Osteocyte (in vitro differentiated cells): Measurements from ENCODE around the gene STRN3. TPM values are rescaled to one million over a fixed set of nuclear protein-coding genes. Genes with fewer than 3 reads are reported as not detected.
"Not testable (repeated sequence)": the region's sequence is repeated elsewhere in the genome, so short reads cannot be mapped to it uniquely, and the experiment has no call there.

ENCODE experiments used
- DNase-seq: peaks from one replicate; pipeline ENCODE4 v3.0.0; 2021; ENCODE audit warnings: mixed read lengths; ENCODE audit not compliant: unreplicated experiment; ENCODE audit errors: extremely low spot score
- H3K27ac Mint-ChIP-seq: one replicate; pipeline ENCODE4 v1.8.0; 2021; ENCODE audit warnings: mild to moderate bottlenecking, mixed read lengths; ENCODE audit not compliant: unreplicated experiment
- H3K27me3 Mint-ChIP-seq: one replicate; pipeline ENCODE4 v1.8.0; 2021; ENCODE audit warnings: mixed read lengths; ENCODE audit not compliant: unreplicated experiment
- H3K36me3 Mint-ChIP-seq: one replicate; pipeline ENCODE4 v1.8.0; 2021; ENCODE audit warnings: mixed read lengths; ENCODE audit not compliant: unreplicated experiment
- H3K4me1 Mint-ChIP-seq: one replicate; pipeline ENCODE4 v1.8.0; 2021; ENCODE audit warnings: mixed read lengths; ENCODE audit not compliant: unreplicated experiment
- H3K4me3 Mint-ChIP-seq: one replicate; pipeline ENCODE4 v1.8.0; 2021; ENCODE audit warnings: mild to moderate bottlenecking, moderate library complexity, mixed read lengths; ENCODE audit not compliant: unreplicated experiment
- H3K9me3 Mint-ChIP-seq: one replicate; pipeline ENCODE4 v1.8.0; 2021; ENCODE audit warnings: mixed read lengths; ENCODE audit not compliant: unreplicated experiment
- CTCF ChIP-seq: fragments of 200-600 bp; sonication (generic); IDR thresholded peaks from 2 replicates; pipeline ENCODE4 v1.5.0; 2021; ENCODE audit warnings: antibody characterized with exemption, mild to moderate bottlenecking, moderate library complexity
- total RNA-seq: library from RNA; stranded (reverse); gene quantifications from 2 replicates; pipeline ENCODE4 v1.2.1, GENCODE V29; 2021

STRN3 gene
- total RNA-seq, 1 donor from 2014 or later: 38.7 TPM

- H3K9me3 Mint-ChIP-seq: no peaks in the 10 kb centered on the region
- DNase-seq: no peak
- H3K27ac Mint-ChIP-seq: no peak overlapping the region
- peaks cover 7% of the 10 kb centered on the region for H3K4me1 Mint-ChIP-seq
- no peak overlapping the region for H3K4me3 Mint-ChIP-seq
- H3K27me3 Mint-ChIP-seq: no peaks in the 10 kb centered on the region
- no peak for TF ChIP-seq CTCF
- peaks cover 8% of the 10 kb centered on the region for H3K36me3 Mint-ChIP-seq
Measured at GRCh38 chr14:31068235-31068634, 42.1 kb upstream of the STRN3 start.

GRCh38 chr14:31062908-31063307 lies 36.7 kb upstream of the STRN3 start:
- H3K27ac Mint-ChIP-seq, H3K36me3 Mint-ChIP-seq, H3K4me1 Mint-ChIP-seq, H3K4me3 Mint-ChIP-seq, H3K27me3 Mint-ChIP-seq, H3K9me3 Mint-ChIP-seq, DNase-seq: not testable (repeated sequence)

GRCh38 chr14:31060253-31060875 lies 34.2 kb upstream of the STRN3 start:
- no peak overlapping the region for H3K27ac Mint-ChIP-seq

GRCh38 chr14:31059152-31059924 lies 33.2 kb upstream of the STRN3 start:
- no peak for TF ChIP-seq CTCF
- Mint-ChIP-seq H3K36me3 (no peaks in the 10 kb centered on the region), H3K27me3 (no peaks in the 10 kb centered on the region), H3K9me3 (no peaks in the 10 kb centered on the region), H3K4me3 (no peak overlapping the region), H3K4me1 (no peaks in the 10 kb centered on the region), H3K27ac (no peak overlapping the region)
- no peak for DNase-seq

More at GRCh38 chr14:31060253-31060875, 34.2 kb upstream of the STRN3 start:
- no peak for DNase-seq
- no peak for TF ChIP-seq CTCF
- H3K36me3 Mint-ChIP-seq: no peaks in the 10 kb centered on the region
- H3K4me1 Mint-ChIP-seq: no peaks in the 10 kb centered on the region
- H3K4me3 Mint-ChIP-seq: no peak overlapping the region
- H3K9me3 Mint-ChIP-seq: no peaks in the 10 kb centered on the region
- no peaks in the 10 kb centered on the region for H3K27me3 Mint-ChIP-seq

- no peak for DNase-seq
- no peaks in the 10 kb centered on the region for H3K36me3 Mint-ChIP-seq
- H3K4me1 Mint-ChIP-seq: no peaks in the 10 kb centered on the region
- no peak for TF ChIP-seq CTCF
- no peak overlapping the region for H3K4me3 Mint-ChIP-seq
- no peaks in the 10 kb centered on the region for H3K9me3 Mint-ChIP-seq
- H3K27me3 Mint-ChIP-seq: no peaks in the 10 kb centered on the region
- H3K27ac Mint-ChIP-seq: no peak overlapping the region
Measured at GRCh38 chr14:31057701-31058364, 31.7 kb upstream of the STRN3 start.
